MCF 10A (cell line): ENCODE measurements around the gene FGF1. TPM values are rescaled to one million over a fixed set of nuclear protein-coding genes. Genes with fewer than 3 reads are reported as not detected.
A peak's percentile ranks its signal among the peaks of the same experiment; 100 is the strongest.

Experiments
- BruUV-seq: library from RNA; stranded (reverse); fragments of 400-500 nt; replicated peaks from 2 replicates; lab custom pipeline; 2021; lab: Mats Ljungman, UMichigan
- CTCF ChIA-PET: fragments of 300-600 bp; sonication (Branson Sonifier 250); formaldehyde crosslinking; extraction: SDS; loops from one replicate; lab custom pipeline; 2021; ENCODE audit warnings: antibody characterized with exemption, inconsistent platforms; lab: Yijun Ruan, JAX
- POLR2A ChIA-PET: fragments of 300-600, 350-650 bp; sonication (Branson Sonifier 250); formaldehyde crosslinking; extraction: SDS; loops from one replicate; lab custom pipeline; 2020; ENCODE audit warnings: antibody characterized with exemption, inconsistent platforms; lab: Yijun Ruan, JAX
- DNase-seq: peaks from one replicate; pipeline ENCODE4 v3.0.0-alpha.2; 2018; ENCODE audit not compliant: unreplicated experiment
- H3K27ac Mint-ChIP-seq: one replicate; pipeline ENCODE4 v1.8.0; 2022; ENCODE audit warnings: mild to moderate bottlenecking, low read depth, mixed read lengths; ENCODE audit not compliant: unreplicated experiment
- H3K27me3 Mint-ChIP-seq: one replicate; pipeline ENCODE4 v1.8.0; 2022; ENCODE audit warnings: mixed read lengths; ENCODE audit not compliant: insufficient read depth, unreplicated experiment
- H3K36me3 Mint-ChIP-seq: one replicate; pipeline ENCODE4 v1.8.0; 2022; ENCODE audit warnings: mild to moderate bottlenecking, moderate library complexity, mixed read lengths; ENCODE audit not compliant: insufficient read depth, unreplicated experiment
- H3K4me1 Mint-ChIP-seq: one replicate; pipeline ENCODE4 v1.8.0; 2022; ENCODE audit warnings: mixed read lengths; ENCODE audit not compliant: insufficient read depth, unreplicated experiment
- H3K4me3 Mint-ChIP-seq: one replicate; pipeline ENCODE4 v1.8.0; 2022; ENCODE audit warnings: mild to moderate bottlenecking, moderate library complexity, mixed read lengths; ENCODE audit not compliant: unreplicated experiment
- H3K9me3 Mint-ChIP-seq: one replicate; pipeline ENCODE4 v1.8.0; 2022; ENCODE audit warnings: mixed read lengths; ENCODE audit not compliant: unreplicated experiment
- intact Hi-C: fragments of 100-400 bp; cut with micrococcal nuclease; formaldehyde crosslinking; loops from 2 replicates; pipeline ENCODE4 v1.14.1; 2022
- total RNA-seq: library from RNA; stranded (reverse); gene quantifications from 2 replicates; pipeline ENCODE4 v1.2.3, GENCODE V29; 2022
- TF ChIP-seq, protein P1 (sequence below): fragments of 200-600 bp; IDR thresholded peaks from one replicate; pipeline ENCODE4 v1.8.0; 2022; ENCODE audit warnings: antibody characterized with exemption, mild to moderate bottlenecking; ENCODE audit not compliant: unreplicated experiment

Gene FGF1
- total RNA-seq, 1 experiment from 2014 or later, result 0.65 TPM

DNA sequence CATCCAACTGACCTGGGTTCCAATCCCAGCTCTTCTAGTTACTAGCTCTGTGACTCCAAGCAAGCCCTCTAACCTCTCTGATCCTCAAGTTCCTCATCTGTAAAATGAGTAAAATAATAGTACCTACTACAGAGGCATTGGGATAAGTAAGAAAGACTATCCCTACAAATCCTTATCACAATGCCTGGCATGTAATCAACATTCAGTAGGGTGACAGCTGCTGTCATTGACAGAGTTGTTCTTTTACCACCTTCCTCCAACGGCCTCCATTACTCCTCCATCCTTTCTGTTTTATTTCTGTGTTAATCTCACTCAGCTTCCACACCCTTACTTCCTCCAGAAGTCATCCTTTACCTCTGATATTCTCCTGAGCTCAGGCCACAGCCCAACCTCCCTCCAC lies 40.4 kb downstream of the FGF1 start:
- TF ChIP-seq, protein P1, sequence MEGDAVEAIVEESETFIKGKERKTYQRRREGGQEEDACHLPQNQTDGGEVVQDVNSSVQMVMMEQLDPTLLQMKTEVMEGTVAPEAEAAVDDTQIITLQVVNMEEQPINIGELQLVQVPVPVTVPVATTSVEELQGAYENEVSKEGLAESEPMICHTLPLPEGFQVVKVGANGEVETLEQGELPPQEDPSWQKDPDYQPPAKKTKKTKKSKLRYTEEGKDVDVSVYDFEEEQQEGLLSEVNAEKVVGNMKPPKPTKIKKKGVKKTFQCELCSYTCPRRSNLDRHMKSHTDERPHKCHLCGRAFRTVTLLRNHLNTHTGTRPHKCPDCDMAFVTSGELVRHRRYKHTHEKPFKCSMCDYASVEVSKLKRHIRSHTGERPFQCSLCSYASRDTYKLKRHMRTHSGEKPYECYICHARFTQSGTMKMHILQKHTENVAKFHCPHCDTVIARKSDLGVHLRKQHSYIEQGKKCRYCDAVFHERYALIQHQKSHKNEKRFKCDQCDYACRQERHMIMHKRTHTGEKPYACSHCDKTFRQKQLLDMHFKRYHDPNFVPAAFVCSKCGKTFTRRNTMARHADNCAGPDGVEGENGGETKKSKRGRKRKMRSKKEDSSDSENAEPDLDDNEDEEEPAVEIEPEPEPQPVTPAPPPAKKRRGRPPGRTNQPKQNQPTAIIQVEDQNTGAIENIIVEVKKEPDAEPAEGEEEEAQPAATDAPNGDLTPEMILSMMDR, result no peak
- H3K4me1 Mint-ChIP-seq, result peaks cover 26% of the 10 kb centered on the region
- peak overlapping the region; percentile 85 for H3K27ac Mint-ChIP-seq
- H3K36me3 Mint-ChIP-seq, result no peaks in the 10 kb centered on the region
- intact Hi-C loops, result loop anchor here (1.0 kb wide), 1 partner anchor 34 kb away; no protein-coding TSS in a partner anchor
- POLR2A ChIA-PET, result interaction anchor here (0.6 to 5.0 kb wide), 8 partner anchors 9 to 954 kb away, joined by 3 to 30 read pairs (median 4); partner anchors contain the start of gene FGF1
- DNase-seq, result no peak
- CTCF ChIA-PET, result interaction anchor here (0.6 to 52.5 kb wide), 22 partner anchors 10 to 1931 kb away, joined by 3 to 1243 read pairs (median 4); no protein-coding TSS in a partner anchor
- no peaks in the 10 kb centered on the region for H3K27me3 Mint-ChIP-seq
- no peaks in the 10 kb centered on the region for H3K9me3 Mint-ChIP-seq
- no TSS peak for BruUV-seq
- peak overlapping the region; percentile 48 for H3K4me3 Mint-ChIP-seq

DNA sequence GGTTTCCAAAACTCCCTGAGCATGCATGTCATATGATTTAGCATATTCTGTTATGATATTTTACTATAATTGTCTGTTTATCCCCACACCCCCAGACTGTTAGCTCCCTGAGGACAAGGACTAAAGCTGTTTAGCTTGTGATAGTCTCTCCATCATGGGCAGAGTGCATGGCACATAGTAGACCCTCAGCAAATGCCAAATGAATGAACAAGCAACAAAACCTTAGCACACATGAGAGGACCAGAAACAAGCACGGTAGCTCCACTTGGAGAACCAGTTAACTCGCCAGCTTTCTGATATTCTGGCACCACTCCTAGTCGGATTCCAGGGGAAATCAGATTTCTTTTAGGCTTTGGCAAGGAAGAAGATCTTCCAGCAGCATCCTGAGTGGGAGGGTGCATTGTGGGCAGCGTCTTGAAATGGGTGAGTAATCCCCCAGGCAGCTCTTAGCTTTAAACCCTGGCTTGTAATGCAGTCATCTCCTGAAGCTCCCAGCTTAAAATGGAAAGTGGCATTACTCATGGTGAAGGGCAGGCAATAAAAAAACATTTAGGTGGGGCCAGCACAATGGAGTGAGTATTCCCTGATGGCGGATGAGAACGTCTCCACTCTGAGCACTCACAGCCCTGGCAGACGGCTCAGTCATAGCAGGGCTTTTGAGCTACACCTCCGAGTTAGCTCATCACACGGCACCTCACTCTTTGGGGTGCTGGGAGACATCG lies 41.1 kb downstream of the FGF1 start:
- no peaks in the 10 kb centered on the region for H3K36me3 Mint-ChIP-seq
- ChIA-PET CTCF (interaction anchor here (0.5 to 52.5 kb wide), 28 partner anchors 10 to 1930 kb away, joined by 3 to 1243 read pairs (median 4); no protein-coding TSS in a partner anchor), POLR2A (interaction anchor here (0.6 to 5.0 kb wide), 13 partner anchors 10 to 953 kb away, joined by 3 to 30 read pairs (median 4); partner anchors contain the start of gene FGF1)
- intact Hi-C loops, result loop anchor here (1.0 kb wide), 1 partner anchor 34 kb away; no protein-coding TSS in a partner anchor
- peak; percentile 99 for DNase-seq
- H3K27ac Mint-ChIP-seq, result peak overlapping the region; percentile 85
- TF ChIP-seq, protein P1, result no peak
- no TSS peak for BruUV-seq
- peak overlapping the region; percentile 48 for H3K4me3 Mint-ChIP-seq
- no peaks in the 10 kb centered on the region for H3K27me3 Mint-ChIP-seq
- no peaks in the 10 kb centered on the region for H3K9me3 Mint-ChIP-seq
- H3K4me1 Mint-ChIP-seq, result peaks cover 26% of the 10 kb centered on the region

DNA sequence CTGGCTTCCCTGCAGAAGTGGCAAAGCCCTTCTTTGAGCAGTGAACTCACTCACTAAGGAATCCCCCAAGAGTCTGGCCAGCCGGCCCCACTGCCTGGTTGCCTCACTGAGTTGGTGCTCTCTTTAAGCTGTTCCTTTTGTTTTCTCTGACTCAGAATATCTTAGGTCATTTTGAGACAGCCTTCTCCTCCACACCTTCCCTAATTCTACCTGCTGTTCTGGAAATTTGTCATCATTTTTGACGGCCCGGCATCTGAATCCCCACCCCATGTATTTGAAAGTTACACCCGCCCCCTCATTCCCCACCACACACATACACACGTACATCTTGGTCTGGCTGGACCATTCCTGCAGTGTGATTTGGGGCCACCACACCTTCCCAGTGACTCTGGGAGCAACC lies 41.8 kb downstream of the FGF1 start:
- peak overlapping the region; percentile 48 for H3K4me3 Mint-ChIP-seq
- DNase-seq, result peak; percentile 34
- intact Hi-C loops, result no loop called here
- H3K4me1 Mint-ChIP-seq, result peaks cover 26% of the 10 kb centered on the region
- BruUV-seq, result no TSS peak
- CTCF ChIA-PET, result interaction anchor here (0.7 to 52.5 kb wide), 15 partner anchors 9 to 858 kb away, joined by 3 to 1243 read pairs (median 5); no protein-coding TSS in a partner anchor
- no peaks in the 10 kb centered on the region for H3K27me3 Mint-ChIP-seq
- no peaks in the 10 kb centered on the region for H3K36me3 Mint-ChIP-seq
- peak overlapping the region; percentile 85 for H3K27ac Mint-ChIP-seq
- TF ChIP-seq, protein P1, result no peak
- POLR2A ChIA-PET, result interaction anchor here (1.0 to 5.0 kb wide), 8 partner anchors 11 to 619 kb away, joined by 3 to 30 read pairs (median 4); partner anchors contain the start of gene FGF1
- no peaks in the 10 kb centered on the region for H3K9me3 Mint-ChIP-seq

DNA sequence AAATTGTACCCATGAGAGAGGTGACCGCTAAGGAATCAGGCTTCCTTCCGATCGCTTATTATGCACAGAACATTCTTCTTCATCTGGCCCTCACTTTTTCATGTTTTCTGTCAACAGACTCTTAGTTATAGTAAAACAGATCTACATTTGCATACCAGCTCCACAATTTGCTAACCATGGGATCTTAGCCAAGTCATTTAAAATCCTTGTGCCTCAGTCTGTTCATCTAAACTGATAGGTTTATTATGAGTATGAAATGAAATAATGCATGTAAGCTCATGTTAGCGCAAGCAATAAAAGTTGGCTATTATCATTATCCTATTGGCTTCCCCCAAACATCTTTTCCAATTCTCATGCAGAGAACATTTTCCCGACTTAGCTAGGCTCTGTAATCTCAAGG lies 42.3 kb downstream of the FGF1 start:
- no TSS peak for BruUV-seq
- Mint-ChIP-seq H3K27ac (peak overlapping the region; percentile 85), H3K36me3 (no peaks in the 10 kb centered on the region), H3K27me3 (no peaks in the 10 kb centered on the region), H3K4me3 (no peak overlapping the region), H3K9me3 (no peaks in the 10 kb centered on the region), H3K4me1 (peaks cover 26% of the 10 kb centered on the region)
- no peak for DNase-seq
- POLR2A ChIA-PET, result interaction anchor here (1.3 to 5.0 kb wide), 4 partner anchors 11 to 47 kb away, joined by 4 to 30 read pairs (median 9); partner anchors contain the start of gene FGF1
- CTCF ChIA-PET, result interaction anchor here (0.7 to 52.5 kb wide), 9 partner anchors 9 to 859 kb away, joined by 3 to 1243 read pairs (median 6); no protein-coding TSS in a partner anchor
- intact Hi-C loops, result no loop called here
- TF ChIP-seq, protein P1, result no peak
